ENCODE results near the gene GEMIN7.

GEMIN7 gene

DNA sequence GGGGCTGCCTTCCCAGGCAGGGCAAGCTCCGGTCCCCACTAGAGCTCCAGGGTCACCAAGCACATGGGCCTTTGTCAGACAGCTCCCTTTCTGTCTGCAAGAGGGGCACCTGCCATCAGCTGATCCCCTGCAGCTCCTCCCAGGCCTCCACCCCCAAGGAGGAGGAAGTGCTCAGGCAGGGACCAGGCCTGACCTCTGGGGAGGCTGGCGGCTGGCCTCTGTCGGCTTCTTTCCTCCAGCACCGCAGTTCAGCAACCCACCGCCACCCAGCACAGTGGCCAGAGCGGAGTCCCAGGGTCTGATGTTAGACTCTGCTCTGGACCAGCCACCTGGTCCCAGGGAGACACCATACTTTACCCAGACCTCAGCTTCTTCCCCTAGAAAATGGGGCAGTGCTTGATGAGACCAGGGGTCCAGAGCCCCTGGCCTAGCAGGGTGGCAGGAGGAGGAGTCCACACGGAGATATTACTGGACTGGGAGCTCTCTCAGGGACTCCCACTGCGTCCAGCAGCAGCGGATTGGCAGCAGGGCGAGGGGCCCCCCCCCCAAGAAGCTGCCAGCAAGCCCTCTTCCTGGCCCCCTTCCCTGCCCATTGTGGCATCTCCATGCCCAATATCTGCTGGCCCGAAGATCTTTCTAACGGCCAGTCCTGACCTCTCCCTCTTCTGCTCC, 57.6 kb downstream of the GEMIN7 start:
- no peak for DNase-seq (ENCODE audit: extremely low read depth, low read depth)
- H3K4me3 ChIP-seq (replicated peaks; ENCODE audit: low read depth, low read length) = no peak overlapping the region
- TF ChIP-seq, protein P1, sequence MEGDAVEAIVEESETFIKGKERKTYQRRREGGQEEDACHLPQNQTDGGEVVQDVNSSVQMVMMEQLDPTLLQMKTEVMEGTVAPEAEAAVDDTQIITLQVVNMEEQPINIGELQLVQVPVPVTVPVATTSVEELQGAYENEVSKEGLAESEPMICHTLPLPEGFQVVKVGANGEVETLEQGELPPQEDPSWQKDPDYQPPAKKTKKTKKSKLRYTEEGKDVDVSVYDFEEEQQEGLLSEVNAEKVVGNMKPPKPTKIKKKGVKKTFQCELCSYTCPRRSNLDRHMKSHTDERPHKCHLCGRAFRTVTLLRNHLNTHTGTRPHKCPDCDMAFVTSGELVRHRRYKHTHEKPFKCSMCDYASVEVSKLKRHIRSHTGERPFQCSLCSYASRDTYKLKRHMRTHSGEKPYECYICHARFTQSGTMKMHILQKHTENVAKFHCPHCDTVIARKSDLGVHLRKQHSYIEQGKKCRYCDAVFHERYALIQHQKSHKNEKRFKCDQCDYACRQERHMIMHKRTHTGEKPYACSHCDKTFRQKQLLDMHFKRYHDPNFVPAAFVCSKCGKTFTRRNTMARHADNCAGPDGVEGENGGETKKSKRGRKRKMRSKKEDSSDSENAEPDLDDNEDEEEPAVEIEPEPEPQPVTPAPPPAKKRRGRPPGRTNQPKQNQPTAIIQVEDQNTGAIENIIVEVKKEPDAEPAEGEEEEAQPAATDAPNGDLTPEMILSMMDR (IDR thresholded peaks at IDR 0.05; ENCODE audit: low read depth, low read length, missing control alignments) = no peak

- no peak for DNase-seq (ENCODE audit: extremely low read depth, low read depth)
- no peak overlapping the region for H3K4me3 ChIP-seq (replicated peaks; ENCODE audit: low read depth, low read length)
- TF ChIP-seq, protein P1 (IDR thresholded peaks at IDR 0.05; ENCODE audit: low read depth, low read length, missing control alignments) = no peak
These were observed 58.2 kb downstream of the GEMIN7 start for GRCh38 chr19:45137179-45137761.

- TF ChIP-seq, protein P1 (IDR thresholded peaks at IDR 0.05; ENCODE audit: low read depth, low read length, missing control alignments) = no peak
- DNase-seq (ENCODE audit: extremely low read depth, low read depth) = no peak
- H3K4me3 ChIP-seq (replicated peaks; ENCODE audit: low read depth, low read length) = no peak overlapping the region
These were observed 59.3 kb downstream of the GEMIN7 start for GRCh38 chr19:45138303-45138751.

DNA sequence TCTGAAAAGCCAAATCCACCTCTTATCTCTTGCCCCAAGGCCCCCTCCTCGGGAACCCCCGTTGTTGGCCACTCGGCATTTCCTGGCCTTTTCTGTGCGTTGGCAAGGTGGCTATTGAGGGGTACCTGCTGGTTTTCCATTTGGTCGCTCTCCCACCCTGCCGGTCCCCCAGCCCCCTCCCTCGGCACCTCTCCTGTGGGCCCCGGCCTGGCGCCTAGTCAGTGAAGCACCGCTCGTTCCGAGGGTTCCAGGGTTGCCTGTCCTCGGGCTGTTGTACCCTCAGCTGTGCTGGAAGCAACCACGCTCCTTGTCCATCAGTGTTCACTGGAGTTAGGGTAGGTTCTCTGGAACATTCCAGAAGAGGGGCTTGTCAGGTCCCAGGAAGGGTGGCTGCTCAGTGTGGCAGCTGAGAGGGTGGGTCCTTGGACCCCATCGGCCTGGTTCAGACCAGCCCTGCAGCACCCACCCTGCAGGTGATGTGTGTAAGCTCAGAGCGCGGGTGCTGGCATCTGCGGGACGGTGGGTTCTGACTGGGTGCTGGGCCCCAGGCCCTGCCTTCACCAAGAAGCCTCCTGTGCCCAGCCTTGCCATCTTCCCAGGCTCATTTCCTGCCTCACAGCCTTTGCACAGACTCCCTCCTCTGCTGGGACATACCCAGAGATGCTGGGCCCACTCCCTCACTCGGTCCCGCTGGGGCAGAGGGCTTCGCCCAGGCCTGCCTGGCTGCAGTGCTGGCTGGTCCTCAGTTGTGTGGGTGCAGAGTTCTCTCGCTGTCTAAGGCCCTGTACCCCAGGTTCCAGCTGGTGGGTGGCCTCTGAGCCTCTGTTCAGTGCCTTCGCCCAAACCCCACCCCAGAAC, 60.5 kb downstream of the GEMIN7 start:
- DNase-seq (ENCODE audit: extremely low read depth, low read depth) = no peak
- TF ChIP-seq, protein P1 (IDR thresholded peaks at IDR 0.05; ENCODE audit: low read depth, low read length, missing control alignments) = no peak
- H3K4me3 ChIP-seq (replicated peaks; ENCODE audit: low read depth, low read length) = no peak overlapping the region

- no peak overlapping the region for H3K4me3 ChIP-seq (replicated peaks; ENCODE audit: low read depth, low read length)
- TF ChIP-seq, protein P1 (IDR thresholded peaks at IDR 0.05; ENCODE audit: low read depth, low read length, missing control alignments) = no peak
- no peak for DNase-seq (ENCODE audit: extremely low read depth, low read depth)
These were observed 61.1 kb downstream of the GEMIN7 start for GRCh38 chr19:45140144-45140503.

- H3K4me3 ChIP-seq (replicated peaks; ENCODE audit: low read depth, low read length) = no peak overlapping the region
- DNase-seq (ENCODE audit: extremely low read depth, low read depth) = no peak
- TF ChIP-seq, protein P1 (IDR thresholded peaks at IDR 0.05; ENCODE audit: low read depth, low read length, missing control alignments) = no peak
These were observed 61.5 kb downstream of the GEMIN7 start for GRCh38 chr19:45140533-45140932.
